Astrocyte of the spinal cord (primary cell): Measurements from ENCODE around the gene GRM7.
A peak's percentile ranks its signal among the peaks of the same experiment; 100 is the strongest.

ENCODE experiments used
- DNase-seq: peaks from one replicate; pipeline ENCODE4 v3.0.0; 2011; ENCODE audit warnings: low read depth, low spot score
- H3K4me3 ChIP-seq: 2 replicates; pipeline ENCODE4 v1.5.1; 2011; ENCODE audit warnings: low read depth, mild to moderate bottlenecking, low read length, moderate library complexity
- in situ Hi-C: cut with HindIII; loops from 2 replicates; pipeline ENCODE4 v1.10.0; 2017; ENCODE audit warnings: low sequenced_read_pairs
- TF ChIP-seq, protein P1 (sequence below): IDR thresholded peaks from 2 replicates; pipeline ENCODE4 v1.5.1; 2012; ENCODE audit warnings: low read depth, mild to moderate bottlenecking, low read length, inconsistent platforms

GRM7 gene

GRCh38 chr3:7204848-7205156, 343.9 kb downstream of the GRM7 start:
- H3K4me3 ChIP-seq: no peak overlapping the region
- in situ Hi-C loops: no loop called here
- TF ChIP-seq, protein P1, sequence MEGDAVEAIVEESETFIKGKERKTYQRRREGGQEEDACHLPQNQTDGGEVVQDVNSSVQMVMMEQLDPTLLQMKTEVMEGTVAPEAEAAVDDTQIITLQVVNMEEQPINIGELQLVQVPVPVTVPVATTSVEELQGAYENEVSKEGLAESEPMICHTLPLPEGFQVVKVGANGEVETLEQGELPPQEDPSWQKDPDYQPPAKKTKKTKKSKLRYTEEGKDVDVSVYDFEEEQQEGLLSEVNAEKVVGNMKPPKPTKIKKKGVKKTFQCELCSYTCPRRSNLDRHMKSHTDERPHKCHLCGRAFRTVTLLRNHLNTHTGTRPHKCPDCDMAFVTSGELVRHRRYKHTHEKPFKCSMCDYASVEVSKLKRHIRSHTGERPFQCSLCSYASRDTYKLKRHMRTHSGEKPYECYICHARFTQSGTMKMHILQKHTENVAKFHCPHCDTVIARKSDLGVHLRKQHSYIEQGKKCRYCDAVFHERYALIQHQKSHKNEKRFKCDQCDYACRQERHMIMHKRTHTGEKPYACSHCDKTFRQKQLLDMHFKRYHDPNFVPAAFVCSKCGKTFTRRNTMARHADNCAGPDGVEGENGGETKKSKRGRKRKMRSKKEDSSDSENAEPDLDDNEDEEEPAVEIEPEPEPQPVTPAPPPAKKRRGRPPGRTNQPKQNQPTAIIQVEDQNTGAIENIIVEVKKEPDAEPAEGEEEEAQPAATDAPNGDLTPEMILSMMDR: no peak
- no peak for DNase-seq

- TF ChIP-seq, protein P1: no peak
- in situ Hi-C loops: no loop called here
- H3K4me3 ChIP-seq: no peak overlapping the region
- DNase-seq: peak; percentile 38
These were observed 344.6 kb downstream of the GRM7 start for GRCh38 chr3:7205535-7205934.

GRCh38 chr3:7205962-7206361, 345.0 kb downstream of the GRM7 start:
- TF ChIP-seq, protein P1: no peak
- in situ Hi-C loops: no loop called here
- no peak overlapping the region for H3K4me3 ChIP-seq
- DNase-seq: peak; percentile 11

- no peak for DNase-seq
- in situ Hi-C loops: no loop called here
- H3K4me3 ChIP-seq: no peak overlapping the region
- TF ChIP-seq, protein P1: no peak
These were observed 346.2 kb downstream of the GRM7 start for GRCh38 chr3:7207125-7207524.

DNA sequence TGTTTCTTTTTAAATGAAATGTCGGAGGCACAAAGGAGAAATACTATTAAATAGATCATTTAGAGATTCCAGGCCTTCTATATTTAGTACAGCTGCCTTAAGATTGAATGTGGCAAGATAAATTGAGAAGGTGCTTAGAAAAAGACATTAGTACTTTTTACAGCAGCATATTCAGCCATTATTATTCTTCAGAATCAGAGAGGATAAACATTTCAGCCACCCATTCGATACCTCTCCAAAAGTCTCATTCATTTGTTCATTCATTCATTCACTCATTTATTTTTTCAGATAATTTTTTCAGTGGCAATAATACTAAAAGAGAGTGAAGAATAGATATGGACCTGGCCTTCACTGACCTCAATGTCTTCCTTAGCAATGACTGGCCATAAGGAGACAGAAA, 347.0 kb downstream of the GRM7 start:
- in situ Hi-C loops: no loop called here
- TF ChIP-seq, protein P1: no peak
- H3K4me3 ChIP-seq: no peak overlapping the region
- DNase-seq: no peak

GRCh38 chr3:7209098-7209497, 348.2 kb downstream of the GRM7 start:
- in situ Hi-C loops: no loop called here
- H3K4me3 ChIP-seq: no peak overlapping the region
- no peak for DNase-seq

More at GRCh38 chr3:7209098-7209497, 348.2 kb downstream of the GRM7 start:
- TF ChIP-seq, protein P1: no peak
